ENCODE results near the gene POLR2E. TPM values are rescaled to one million over a fixed set of nuclear protein-coding genes. Genes with fewer than 3 reads are reported as not detected.

Gene POLR2E
- total and polyA plus RNA-seq, 8 donors, result 24.5 to 361 (median 91.0) TPM

DNA sequence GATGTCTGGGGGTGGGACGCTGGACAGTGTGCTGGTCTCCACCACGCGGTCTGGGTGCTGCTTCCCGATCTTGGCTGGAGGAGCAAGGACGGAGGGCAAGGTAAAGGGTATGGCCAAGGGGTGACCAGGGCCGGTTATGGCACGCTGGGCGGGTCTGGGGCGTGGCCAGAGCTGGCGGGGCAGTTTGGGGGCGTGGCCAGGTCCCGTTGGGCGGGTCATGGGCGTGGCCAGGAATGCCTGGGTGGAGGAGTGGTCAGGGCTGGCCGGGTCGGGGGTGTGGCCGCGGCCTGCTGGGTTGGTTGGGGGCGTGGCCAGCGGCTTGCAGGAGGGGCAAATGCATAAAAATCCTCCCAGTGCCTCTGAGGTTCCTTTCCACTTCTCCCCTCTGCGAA is 27.8 kb upstream of the POLR2E start:
- Histone ChIP-seq H3K4me1 (peaks cover 0 to 48% (median 25%) of the 10 kb centered on the region in 4 donors), H3K27ac (peak overlapping the region in 2 of 5 donors; percentile 26 to 55), H3K27me3 (no peaks in the 10 kb centered on the region), H3K36me3 (peaks cover 87 to 100% (median 100%) of the 10 kb centered on the region in 4 donors), H3K4me3 (peak overlapping the region in 1 of 4 donors; percentile 13), H3K9me3 (no peaks in the 10 kb centered on the region)
- peak in 1 of 3 donors; percentile 53 for TF ChIP-seq POLR2AphosphoS5 (IDR thresholded peaks at IDR 0.05)
- no peak for TF ChIP-seq EP300 (IDR thresholded peaks at IDR 0.05)
- peak; percentile 73 to 80 for DNase-seq
- intact Hi-C loops (cut with DNase I; ENCODE audit: low total_unique reads), result no loop called here
- WGBS, 5 donors, result 49 to 59% (median 52%) methylated on average over 18 to 21 of the region's 21 CpGs

DNA sequence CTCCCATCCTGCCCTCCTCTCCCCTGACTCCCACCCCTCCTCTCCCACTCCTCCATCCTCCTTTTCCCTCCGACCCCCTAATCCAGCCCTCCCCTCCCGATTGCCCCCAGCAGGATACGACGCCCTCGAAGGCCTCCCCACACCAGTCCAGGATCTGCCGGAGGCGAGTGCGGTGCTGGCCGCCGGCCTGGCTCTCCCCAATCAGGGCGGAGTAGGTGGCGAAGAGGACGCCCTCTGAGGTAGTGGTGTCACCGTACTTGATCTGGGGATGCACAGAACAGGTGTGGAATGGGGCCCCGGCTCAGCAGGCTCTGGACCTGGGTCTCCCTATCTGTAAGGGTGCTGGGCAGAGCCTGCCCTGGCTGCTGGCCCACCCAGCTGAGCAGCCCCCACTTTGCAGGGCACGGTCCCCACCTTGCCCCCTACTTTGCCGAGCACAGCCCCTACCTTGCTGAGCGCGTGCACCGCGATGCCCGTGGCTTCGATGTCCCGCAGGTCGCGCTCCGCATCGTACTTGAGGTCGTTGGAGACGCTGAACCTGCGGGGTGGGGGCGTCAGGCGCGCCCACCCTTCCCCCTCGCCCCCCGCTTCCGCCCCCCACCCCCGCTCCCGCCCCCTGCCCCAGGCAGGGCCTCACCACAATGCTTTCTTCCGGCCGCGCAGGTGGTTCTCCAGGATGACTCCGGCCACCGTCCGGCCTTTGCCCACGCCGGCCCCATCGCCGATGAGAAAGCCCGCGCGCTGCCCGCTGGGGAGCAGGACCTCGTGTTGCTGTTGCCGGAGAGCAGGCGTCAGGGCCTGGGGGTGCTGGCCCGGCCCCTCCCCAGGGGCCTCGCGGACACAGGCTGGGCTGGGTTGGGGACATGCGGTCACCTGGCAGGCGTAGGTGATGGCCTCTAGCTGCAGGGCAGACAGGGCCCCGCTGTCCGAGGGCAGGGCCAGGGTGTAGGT is 27.1 kb upstream of the POLR2E start:
- H3K4me3 ChIP-seq, result peak overlapping the region in 1 of 4 donors; percentile 13
- DNase-seq, result no peak
- peaks cover 90 to 100% (median 100%) of the 10 kb centered on the region in 4 donors for H3K36me3 ChIP-seq
- intact Hi-C loops (cut with DNase I; ENCODE audit: low total_unique reads), result no loop called here
- peaks cover 0 to 41% (median 22%) of the 10 kb centered on the region in 4 donors for H3K4me1 ChIP-seq
- no peak for TF ChIP-seq POLR2A (IDR thresholded peaks at IDR 0.05)
- no peaks in the 10 kb centered on the region for H3K9me3 ChIP-seq
- 95 to 96% (median 96%) methylated on average over 42 to 63 of the region's 63 CpGs for WGBS, 5 donors
- peak overlapping the region in 2 of 5 donors; percentile 26 to 55 for H3K27ac ChIP-seq
- H3K27me3 ChIP-seq, result no peaks in the 10 kb centered on the region

DNA sequence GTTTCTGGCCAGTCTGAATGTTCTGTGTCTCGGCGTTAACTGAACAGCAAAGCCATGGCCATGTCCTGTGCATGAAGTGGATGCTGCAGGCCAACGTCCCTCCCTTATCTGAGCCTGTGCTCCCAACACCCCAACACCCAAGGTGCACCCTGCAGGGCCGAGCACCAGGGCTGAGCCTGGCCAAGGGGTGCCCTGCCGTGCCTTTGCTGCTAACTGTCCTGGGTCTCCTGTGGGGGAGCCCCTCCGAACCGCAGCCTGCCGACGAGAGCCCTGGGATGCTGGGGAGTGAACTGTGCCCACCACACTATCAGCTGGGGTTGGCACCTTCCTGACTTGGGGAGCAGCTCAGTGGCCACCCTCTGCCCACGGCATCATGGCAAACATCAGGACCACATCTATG is 26.2 kb upstream of the POLR2E start:
- no peaks in the 10 kb centered on the region for H3K9me3 ChIP-seq
- H3K27me3 ChIP-seq, result no peaks in the 10 kb centered on the region
- TF ChIP-seq POLR2A (IDR thresholded peaks at IDR 0.05), result no peak
- TF ChIP-seq POLR2AphosphoS5 (IDR thresholded peaks at IDR 0.05), result no peak
- TF ChIP-seq, protein P1, sequence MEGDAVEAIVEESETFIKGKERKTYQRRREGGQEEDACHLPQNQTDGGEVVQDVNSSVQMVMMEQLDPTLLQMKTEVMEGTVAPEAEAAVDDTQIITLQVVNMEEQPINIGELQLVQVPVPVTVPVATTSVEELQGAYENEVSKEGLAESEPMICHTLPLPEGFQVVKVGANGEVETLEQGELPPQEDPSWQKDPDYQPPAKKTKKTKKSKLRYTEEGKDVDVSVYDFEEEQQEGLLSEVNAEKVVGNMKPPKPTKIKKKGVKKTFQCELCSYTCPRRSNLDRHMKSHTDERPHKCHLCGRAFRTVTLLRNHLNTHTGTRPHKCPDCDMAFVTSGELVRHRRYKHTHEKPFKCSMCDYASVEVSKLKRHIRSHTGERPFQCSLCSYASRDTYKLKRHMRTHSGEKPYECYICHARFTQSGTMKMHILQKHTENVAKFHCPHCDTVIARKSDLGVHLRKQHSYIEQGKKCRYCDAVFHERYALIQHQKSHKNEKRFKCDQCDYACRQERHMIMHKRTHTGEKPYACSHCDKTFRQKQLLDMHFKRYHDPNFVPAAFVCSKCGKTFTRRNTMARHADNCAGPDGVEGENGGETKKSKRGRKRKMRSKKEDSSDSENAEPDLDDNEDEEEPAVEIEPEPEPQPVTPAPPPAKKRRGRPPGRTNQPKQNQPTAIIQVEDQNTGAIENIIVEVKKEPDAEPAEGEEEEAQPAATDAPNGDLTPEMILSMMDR (IDR thresholded peaks at IDR 0.05), result no peak
- no peak for TF ChIP-seq EP300 (IDR thresholded peaks at IDR 0.05)
- WGBS, 5 donors, result 87 to 98% (median 96%) methylated on average over 3 to 10 of the region's 10 CpGs
- H3K4me3 ChIP-seq, result no peak overlapping the region
- H3K36me3 ChIP-seq, result peaks cover 90 to 100% (median 100%) of the 10 kb centered on the region in 4 donors
- intact Hi-C loops (cut with DNase I; ENCODE audit: low total_unique reads), result no loop called here
- H3K27ac ChIP-seq, result no peak overlapping the region
- no peak for DNase-seq
- peaks cover 0 to 32% (median 18%) of the 10 kb centered on the region in 4 donors for H3K4me1 ChIP-seq

DNA sequence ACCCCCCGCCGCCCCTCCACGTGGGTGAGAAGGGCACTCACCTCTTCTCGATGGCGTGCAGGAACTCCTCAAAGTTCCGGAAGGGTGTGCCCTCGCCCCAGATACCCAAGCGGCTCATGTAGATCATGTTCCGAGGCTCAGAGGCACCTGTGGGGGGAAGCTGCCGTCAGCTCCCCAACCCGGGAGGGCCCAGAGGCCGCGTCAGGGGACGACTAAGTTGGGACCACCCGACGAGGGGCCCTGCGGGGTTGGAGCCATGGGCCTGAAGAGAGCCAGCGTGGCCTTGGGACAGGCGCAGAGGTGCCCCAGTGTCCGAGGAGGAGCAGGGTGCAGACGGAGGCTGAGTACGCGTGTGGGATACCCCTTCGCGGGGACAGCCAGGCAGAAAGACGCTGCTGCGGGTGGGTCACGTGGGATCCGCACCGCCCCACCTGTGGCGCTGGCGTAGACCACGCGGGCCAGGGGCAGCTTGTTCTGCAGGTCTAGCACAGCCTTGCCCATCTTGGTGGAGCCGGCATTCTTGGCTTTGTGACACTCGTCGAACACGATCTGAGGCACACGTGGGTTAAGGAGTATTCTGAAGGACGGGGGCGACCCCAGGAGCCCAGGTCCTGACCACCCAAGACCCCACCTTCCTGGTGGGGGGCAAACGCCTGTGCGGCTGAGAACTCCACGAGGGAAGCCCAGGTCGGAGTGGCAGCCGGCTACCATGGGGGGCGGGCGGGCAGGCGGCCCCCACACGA is 24.5 kb upstream of the POLR2E start:
- WGBS, 5 donors, result 92 to 94% (median 94%) methylated on average over 23 to 50 of the region's 50 CpGs
- intact Hi-C loops (cut with DNase I; ENCODE audit: low total_unique reads), result no loop called here
- H3K27ac ChIP-seq, result no peak overlapping the region
- DNase-seq, result no peak
- H3K36me3 ChIP-seq, result peaks cover 93 to 100% (median 100%) of the 10 kb centered on the region in 4 donors
- H3K27me3 ChIP-seq, result no peaks in the 10 kb centered on the region
- H3K9me3 ChIP-seq, result no peaks in the 10 kb centered on the region
- H3K4me1 ChIP-seq, result peaks cover 0 to 21% (median 16%) of the 10 kb centered on the region in 4 donors
- TF ChIP-seq POLR2A (IDR thresholded peaks at IDR 0.05) (no peak), EP300 (IDR thresholded peaks at IDR 0.05) (no peak), POLR2AphosphoS5 (IDR thresholded peaks at IDR 0.05) (peak in 1 of 3 donors; percentile 13)
- TF ChIP-seq, protein P1 (IDR thresholded peaks at IDR 0.05), result no peak
- no peak overlapping the region for H3K4me3 ChIP-seq

DNA sequence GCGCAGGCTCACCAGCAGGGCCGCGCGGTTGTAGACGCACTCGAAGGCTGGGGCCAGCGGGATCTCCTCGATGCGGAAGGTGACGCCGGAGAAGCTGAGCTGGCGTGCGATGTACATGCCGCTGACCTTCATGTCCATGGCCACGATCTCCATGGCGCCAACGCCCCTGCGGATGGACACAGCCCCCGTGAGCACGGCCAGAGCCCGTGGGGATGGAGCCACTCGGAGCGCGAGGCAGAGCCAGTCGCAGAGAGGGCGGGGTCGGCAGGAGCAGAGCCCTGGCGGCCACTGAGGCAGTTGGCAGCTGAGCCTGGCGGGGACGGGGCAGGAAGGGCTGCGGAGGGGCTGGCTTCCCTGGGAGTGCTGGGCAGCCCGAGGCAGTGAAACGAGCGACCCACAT is 23.8 kb upstream of the POLR2E start:
- Histone ChIP-seq H3K4me3 (no peak overlapping the region), H3K36me3 (peaks cover 93 to 100% (median 100%) of the 10 kb centered on the region in 4 donors), H3K9me3 (no peaks in the 10 kb centered on the region), H3K27me3 (no peaks in the 10 kb centered on the region), H3K27ac (no peak overlapping the region), H3K4me1 (peaks cover under 1 to 21% (median 16%) of the 10 kb centered on the region in 4 donors)
- TF ChIP-seq, protein P1 (IDR thresholded peaks at IDR 0.05), result no peak
- TF ChIP-seq EP300 (IDR thresholded peaks at IDR 0.05), result no peak
- peak in 1 of 3 donors; percentile 47 for TF ChIP-seq POLR2AphosphoS5 (IDR thresholded peaks at IDR 0.05)
- TF ChIP-seq POLR2A (IDR thresholded peaks at IDR 0.05), result no peak
- intact Hi-C loops (cut with DNase I; ENCODE audit: low total_unique reads), result no loop called here
- WGBS, 5 donors, result 93 to 96% (median 96%) methylated on average over 30 to 34 of the region's 34 CpGs
- no peak for DNase-seq
